Epithelial cell of proximal tubule (primary cell): ENCODE results near the gene CACNG1. TPM values are rescaled to one million over a fixed set of nuclear protein-coding genes. Genes with fewer than 3 reads are reported as not detected.
A peak's percentile ranks its signal among the peaks of the same experiment; 100 is the strongest.

Experiments
- DNase-seq: peaks from one replicate; pipeline ENCODE4 v3.0.0-alpha.2; 2011; ENCODE audit warnings: low read depth
- H3K4me3 ChIP-seq: 2 replicates; pipeline ENCODE4 v1.5.1; 2011; ENCODE audit warnings: low read depth, mild to moderate bottlenecking, low read length
- total RNA-seq: library from RNA; depleted of rRNA; stranded (reverse); fragments of >200 nt; gene quantifications from 2 replicates; pipeline ENCODE4 v1.2.3, GENCODE V29; 2015
- TF ChIP-seq, protein P1 (sequence below): conservative IDR thresholded peaks from 2 replicates; pipeline ENCODE4 v1.5.1; 2012; ENCODE audit warnings: low read depth, mild to moderate bottlenecking, low read length

CACNG1 gene
- total RNA-seq, 1 donor from 2014 or later = not detected

DNA sequence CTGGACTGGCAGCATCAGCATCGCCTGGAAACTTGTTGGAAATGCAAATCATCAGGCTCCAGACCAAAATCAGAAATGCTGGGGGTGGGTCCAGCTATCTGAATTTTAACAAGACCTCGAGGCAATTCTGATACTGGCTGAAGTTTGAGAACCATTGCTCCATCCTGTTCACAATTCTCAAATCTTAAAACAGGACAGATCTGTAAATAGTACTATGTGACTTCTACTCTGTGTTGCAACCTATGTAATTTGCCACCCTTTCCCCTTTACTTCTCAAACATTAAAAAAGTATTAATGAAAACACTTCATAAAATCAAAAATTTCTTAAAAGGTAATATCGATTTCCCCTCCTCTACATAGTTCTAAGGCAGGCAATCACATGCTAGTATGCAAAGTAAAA lies 28.5 kb downstream of the CACNG1 start:
- no peak overlapping the region for H3K4me3 ChIP-seq
- TF ChIP-seq, protein P1, sequence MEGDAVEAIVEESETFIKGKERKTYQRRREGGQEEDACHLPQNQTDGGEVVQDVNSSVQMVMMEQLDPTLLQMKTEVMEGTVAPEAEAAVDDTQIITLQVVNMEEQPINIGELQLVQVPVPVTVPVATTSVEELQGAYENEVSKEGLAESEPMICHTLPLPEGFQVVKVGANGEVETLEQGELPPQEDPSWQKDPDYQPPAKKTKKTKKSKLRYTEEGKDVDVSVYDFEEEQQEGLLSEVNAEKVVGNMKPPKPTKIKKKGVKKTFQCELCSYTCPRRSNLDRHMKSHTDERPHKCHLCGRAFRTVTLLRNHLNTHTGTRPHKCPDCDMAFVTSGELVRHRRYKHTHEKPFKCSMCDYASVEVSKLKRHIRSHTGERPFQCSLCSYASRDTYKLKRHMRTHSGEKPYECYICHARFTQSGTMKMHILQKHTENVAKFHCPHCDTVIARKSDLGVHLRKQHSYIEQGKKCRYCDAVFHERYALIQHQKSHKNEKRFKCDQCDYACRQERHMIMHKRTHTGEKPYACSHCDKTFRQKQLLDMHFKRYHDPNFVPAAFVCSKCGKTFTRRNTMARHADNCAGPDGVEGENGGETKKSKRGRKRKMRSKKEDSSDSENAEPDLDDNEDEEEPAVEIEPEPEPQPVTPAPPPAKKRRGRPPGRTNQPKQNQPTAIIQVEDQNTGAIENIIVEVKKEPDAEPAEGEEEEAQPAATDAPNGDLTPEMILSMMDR = no peak
- DNase-seq = no peak

DNA sequence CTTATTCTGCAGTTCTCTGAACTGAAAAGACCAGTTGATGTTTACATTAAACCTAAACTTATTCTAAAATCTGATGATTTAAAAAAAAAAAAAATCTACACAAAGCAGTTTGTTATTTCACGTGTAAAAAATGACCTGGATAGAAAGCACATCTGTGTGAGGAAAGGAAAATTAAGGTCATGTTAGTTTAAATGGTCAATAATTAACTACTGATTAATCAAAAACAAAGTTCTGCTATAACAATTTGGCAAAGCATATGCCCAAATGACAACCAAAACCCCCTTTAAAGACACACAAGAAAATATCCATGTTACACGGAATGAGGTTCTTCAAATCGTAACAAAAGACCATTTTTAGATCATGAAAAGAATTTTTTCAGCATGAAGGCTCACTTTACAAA lies 30.4 kb downstream of the CACNG1 start:
- TF ChIP-seq, protein P1 = no peak
- no peak overlapping the region for H3K4me3 ChIP-seq
- peak; percentile 6 for DNase-seq

DNA sequence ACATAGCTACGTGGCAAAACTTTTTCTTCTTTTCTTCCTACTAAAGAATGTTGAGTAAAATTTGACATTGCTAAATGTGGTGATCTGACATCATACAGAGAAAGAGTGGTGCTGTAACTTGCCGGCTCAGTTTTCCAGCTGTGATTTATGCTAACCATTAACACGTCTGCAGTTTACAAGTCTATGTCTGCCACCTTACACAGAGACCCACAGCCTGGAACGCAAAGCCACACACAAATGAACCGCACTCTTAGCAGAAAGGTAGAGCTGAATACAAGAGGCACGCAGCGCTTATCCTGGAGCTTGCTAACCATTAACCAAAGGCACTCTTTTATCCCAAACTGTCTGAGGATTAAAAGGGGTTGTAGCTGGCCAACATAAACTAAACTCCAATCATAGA lies 31.9 kb downstream of the CACNG1 start:
- H3K4me3 ChIP-seq = no peak overlapping the region

DNA sequence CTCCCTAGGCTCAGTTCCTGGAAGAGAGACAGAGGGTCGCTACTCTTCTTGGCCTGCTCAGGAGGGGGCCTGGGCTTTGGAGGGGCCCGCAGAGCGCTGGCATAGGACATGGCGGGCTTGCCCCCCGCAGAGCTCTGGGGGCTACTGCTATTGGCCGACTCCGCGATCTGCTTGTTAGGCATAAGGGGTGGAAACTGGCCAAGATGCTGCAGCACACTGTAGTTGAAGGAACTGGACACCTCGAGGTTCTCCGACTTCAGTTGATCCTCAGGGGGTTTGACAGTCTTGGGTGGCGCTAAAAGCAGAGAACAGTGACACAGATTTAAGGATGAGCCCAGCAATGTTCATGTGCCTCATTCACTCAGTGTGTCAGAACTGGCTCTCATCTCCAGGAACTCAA lies 33.9 kb downstream of the CACNG1 start:
- H3K4me3 ChIP-seq = no peak overlapping the region
- no peak for DNase-seq
- TF ChIP-seq, protein P1 = no peak

More for the DNA sequence above, 31.9 kb downstream of the CACNG1 start:
- peak; percentile 82 for DNase-seq
- TF ChIP-seq, protein P1 = no peak

DNA sequence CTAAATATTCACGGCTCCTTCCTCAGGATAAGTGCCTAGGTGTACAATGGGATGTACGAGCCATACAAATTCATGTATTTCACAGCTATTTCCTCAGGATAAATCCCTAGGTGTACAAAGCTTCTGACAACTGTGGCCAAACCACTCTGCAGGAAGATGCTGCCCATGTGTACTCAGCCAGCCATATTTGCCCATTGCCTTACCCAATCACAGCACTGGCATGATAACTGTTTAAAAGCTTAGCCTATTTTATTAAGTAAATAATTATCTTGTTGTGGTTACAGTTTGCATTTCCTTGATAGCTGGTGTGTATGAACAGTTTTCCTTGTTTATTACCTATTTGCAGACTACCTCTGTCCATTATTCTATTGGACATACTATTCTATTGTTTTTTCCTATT lies 35.1 kb downstream of the CACNG1 start:
- DNase-seq = no peak
- TF ChIP-seq, protein P1 = no peak
- no peak overlapping the region for H3K4me3 ChIP-seq

DNA sequence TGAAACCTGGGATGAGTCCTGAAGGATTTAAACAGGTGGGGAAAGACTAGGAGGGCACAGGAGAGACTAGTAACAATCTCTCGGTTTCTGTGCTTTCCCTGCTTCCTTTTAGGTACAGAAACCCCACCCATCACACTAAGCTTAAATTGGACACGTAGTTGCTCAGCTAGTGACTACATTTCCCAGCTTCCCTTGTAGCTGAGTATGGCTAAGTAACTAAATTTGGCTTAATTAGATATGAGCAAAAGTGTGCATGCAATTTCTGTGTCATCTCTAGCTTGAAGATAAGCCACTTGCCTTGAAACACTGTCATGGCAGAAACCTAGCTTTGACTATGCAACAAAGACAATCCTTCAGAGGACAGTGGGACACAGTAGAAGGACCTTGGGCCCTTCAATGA lies 36.5 kb downstream of the CACNG1 start:
- TF ChIP-seq, protein P1 = no peak
- no peak for DNase-seq
- H3K4me3 ChIP-seq = no peak overlapping the region

DNA sequence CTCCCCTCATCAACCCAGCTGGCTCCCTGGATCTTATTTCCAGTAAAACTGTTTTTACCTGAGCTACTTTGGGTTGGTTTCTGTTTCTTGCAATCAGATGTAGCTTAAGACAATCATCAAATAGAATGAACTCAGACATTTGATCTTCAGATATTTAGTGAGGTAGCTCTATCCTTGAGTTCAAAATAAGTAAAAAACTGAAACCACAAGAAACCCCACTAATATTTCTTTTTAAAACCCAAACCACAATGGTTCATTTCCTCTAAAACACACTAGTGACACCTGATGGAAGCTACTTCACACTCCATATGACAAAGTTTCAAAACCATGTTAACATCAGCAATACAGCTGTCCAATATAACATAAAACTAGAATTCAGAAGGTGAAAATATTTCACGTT lies 37.8 kb downstream of the CACNG1 start:
- no peak overlapping the region for H3K4me3 ChIP-seq
- TF ChIP-seq, protein P1 = peak; percentile 18
- DNase-seq = no peak
